Left colon (tissue), 2 donors: Measurements from ENCODE around the gene COLEC12. TPM values are rescaled to one million over a fixed set of nuclear protein-coding genes. Genes with fewer than 3 reads are reported as not detected.
"Not testable (repeated sequence)": the region's sequence is repeated elsewhere in the genome, so short reads cannot be mapped to it uniquely, and the experiment has no call there.

Source experiments
- ATAC-seq: fragments of 200-7000 bp; cut with Tn5 transposase; one replicate; pipeline ENCODE4 v1.9.1; 2020; ENCODE audit warnings: mild to moderate bottlenecking, moderate library complexity
- DNase-seq, 2 donors: peaks; one replicate each; pipeline ENCODE4 v3.0.0-alpha.2; 2020
- intact Hi-C, 2 donors: fragments of 100-400 bp; cut with DNase I in 1 of 2; cut with micrococcal nuclease in 1 of 2; formaldehyde crosslinking; loops; one replicate each; pipeline versions ENCODE4 v1.11.2 to v1.14.0; 2022; cut with DNase I, micrococcal nuclease
- total RNA-seq, 2 donors: library from RNA; stranded (reverse); fragmentation: NEBNext Ultra II Directional; extraction: Animal tissue kit (Norgen Biotek cat#: 25700); gene quantifications; one replicate each; pipeline ENCODE4 v1.2.1, GENCODE V29; 2021
- donor health status: DM: no; HTN: no; CAD: no.
- donor health status: DM: yes; HTN: yes; CAD: no.

Gene COLEC12
- total RNA-seq, 2 donors from 2014 or later: 2.7 to 6.4 TPM

DNA sequence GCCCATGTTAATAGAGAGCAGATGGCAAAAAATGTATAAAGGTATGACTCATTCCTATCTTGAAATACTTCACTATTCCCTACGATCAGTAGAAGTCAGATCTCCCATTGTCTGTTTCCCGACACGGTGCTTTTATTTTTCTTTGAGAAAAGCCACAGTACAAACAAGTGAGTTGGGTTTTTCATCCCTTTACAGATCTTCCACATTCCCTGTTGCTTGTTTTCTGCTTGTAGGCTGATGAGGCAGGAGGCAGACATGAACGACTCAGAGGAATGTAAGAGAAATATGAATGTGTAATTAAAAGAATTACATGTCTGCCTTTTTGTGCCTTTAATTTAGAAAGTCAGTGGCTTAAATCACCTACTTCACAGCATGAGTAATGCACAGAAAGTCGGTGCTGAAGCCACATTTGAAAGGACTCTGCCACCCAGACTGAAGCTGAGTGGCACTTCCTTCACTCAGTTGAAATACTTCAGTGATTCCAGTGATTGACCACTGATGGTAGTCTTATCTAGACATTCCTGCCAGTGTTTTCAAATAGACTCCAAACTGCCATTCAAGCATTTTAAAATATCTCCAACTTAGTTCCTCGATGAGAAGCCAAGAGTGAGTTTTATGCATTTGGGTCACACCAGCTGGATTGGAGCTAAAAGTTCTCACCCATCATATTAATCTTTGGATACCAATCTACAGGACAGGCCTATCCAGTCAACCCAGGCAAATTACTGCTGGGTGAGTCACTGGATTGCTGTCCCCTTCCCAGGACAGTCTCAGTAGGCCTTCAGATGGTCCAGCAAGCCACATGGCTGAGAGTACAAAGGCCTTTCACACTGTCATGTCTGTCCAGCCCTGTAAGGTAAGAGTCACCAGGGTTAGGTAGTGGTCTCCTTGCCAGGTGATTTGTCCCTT, 79.0 kb downstream of the COLEC12 start:
- no peak for ATAC-seq
- intact Hi-C loops: no loop called here
- DNase-seq: no peak

DNA sequence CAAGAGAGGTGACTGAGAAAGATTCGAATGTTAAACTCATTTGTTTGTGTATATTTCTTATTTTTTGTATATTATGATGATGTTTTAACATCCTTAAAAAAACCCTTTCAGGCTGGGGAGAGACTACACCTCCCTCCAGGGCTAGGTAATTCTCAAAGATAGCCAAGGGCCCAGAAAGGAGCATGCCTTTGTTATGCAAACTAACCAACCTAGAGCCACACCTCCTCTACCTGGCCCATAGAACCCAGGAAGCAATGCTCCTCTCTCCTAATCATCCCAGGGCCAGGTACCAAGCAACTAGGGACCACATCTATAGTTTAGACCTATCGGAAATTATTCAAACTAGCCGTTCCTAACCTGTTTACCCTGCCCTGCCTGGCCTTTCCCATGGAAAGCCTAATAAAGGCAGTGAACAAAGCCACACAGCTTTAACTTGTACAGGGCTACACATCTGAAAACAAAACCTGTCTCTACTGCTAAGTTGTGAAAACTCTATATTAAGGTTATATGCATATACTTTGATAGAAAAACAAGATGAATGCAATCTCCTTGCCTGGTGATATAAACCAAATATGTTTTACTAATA, 79.7 kb downstream of the COLEC12 start:
- ATAC-seq: no peak
- intact Hi-C loops: no loop called here
- no peak for DNase-seq

DNA sequence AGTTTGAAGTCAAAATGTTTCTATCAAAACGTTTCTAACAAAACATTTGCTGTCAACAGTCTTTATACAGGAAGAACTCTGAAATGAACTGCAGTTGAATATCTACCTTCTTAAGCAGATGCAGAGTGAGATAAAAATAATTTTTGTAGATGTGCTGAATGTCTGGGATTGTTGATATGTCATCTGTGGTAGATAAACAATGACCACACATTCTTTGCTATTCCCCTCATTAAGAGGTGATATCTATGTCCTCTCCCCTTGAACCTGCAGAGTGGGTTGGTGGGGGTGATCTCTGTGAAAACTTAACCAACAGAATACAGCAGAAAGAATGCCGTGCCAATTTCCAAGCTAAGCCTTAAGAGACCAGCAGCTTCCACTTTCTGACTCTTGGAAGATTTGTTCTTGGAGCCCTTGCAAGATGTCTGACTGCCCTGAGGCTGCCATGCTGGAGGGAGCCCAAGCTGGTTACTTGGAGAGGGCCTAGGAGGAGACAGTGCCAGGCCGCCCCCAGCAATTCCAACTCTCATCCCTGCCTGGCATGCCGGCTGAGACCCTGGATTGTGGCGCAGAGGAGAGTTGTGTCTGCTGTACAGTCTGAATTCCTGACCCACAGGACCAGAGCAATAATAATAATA, 80.8 kb downstream of the COLEC12 start:
- intact Hi-C loops: no loop called here
- DNase-seq: no peak

GRCh38 chr18:417495-417894, 83.0 kb downstream of the COLEC12 start:
- no peak for ATAC-seq
- intact Hi-C loops: no loop called here
- no peak for DNase-seq

More for the DNA sequence above, 80.8 kb downstream of the COLEC12 start:
- no peak for ATAC-seq

GRCh38 chr18:416930-417329, 83.6 kb downstream of the COLEC12 start:
- intact Hi-C loops: no loop called here
- DNase-seq: no peak

DNA sequence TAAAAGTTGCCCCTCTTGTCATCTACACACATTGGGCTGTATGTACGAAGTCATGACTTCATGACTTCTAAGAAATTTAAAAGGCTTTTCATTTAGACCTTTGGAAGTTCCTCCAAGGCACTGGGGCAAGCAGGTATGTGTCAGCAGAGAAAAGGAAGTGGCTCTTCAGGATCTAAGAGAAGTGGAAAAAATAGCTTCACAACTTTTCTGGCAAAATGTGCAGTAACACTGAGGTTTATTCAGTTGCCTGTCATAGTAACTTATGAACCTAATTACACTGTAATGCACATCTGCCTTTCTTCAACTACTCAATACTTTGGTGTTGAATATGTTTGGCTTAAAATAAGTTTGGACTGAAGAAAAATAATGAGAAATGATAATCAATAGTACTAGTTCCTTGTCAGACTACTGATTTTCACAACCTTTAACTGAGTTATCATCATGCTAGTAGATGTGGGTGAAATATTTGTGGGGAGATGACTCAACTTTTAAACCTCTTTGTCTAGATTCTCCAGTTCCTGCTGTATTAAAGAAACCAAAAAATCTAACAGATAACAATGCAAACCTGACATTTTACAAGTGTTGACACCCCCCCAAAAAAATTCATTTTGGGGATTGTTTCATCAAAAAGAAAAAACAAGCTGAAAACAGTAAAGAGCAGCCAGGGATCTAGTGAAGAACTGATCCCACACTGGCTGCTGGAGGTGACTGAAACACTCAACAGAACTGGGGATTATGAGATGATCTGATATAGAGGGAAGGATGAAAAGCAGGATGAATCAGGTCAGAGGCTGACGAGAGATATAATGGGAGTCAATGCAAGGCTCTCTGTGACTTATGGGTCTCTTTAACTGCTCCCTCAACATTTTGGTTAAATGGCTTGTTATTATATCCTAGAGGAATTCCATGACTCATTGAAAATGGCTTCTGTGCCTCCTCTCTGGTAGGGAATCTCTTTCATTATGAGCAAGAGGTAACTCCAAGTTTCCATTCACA, 84.6 kb downstream of the COLEC12 start:
- intact Hi-C loops: no loop called here
- DNase-seq (no peak), ATAC-seq (no peak)

More at GRCh38 chr18:416930-417329, 83.6 kb downstream of the COLEC12 start:
- no peak for ATAC-seq

- ATAC-seq (no peak), DNase-seq (no peak)
- intact Hi-C loops: no loop called here
These were observed 85.5 kb downstream of the COLEC12 start for GRCh38 chr18:415047-415446.

DNA sequence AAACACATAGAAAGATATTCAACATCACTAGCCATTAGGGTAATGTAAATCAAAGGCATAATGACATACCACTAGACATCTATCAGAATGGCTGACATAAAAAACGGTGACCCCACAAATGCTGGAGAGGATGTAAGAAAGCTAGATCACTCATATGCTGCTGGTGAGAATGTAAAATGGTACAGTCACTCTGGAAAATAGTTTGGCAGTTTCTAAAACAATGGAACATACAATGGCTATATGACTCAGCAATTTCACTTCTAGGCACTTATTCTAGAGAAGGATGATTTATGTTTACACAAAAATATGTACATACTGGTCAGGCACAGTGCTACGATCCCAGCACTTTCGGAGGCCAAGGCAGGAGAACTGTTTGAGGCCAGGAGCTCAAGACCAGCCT, 87.3 kb downstream of the COLEC12 start:
- ATAC-seq: no peak
- intact Hi-C loops: no loop called here
- DNase-seq: no peak

DNA sequence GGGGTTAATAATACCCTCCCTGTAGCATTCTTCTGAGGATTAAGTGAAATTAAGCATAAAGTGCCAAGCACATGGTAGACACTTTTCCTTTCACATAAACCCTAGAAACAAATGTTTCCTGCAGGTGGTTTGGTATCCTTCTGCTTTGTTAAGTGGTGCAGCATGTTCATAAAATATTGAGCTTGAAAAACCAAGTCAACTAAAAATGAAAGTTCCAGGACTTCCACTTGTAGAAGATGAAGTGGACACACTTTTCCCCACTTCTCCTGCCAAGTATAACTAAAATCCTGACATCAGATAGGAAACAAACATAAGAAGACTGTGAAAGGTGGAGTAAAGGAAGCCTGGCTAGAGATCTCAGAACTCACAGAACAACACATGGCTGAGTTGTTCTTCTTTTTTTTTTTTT, 90.5 kb downstream of the COLEC12 start:
- intact Hi-C loops: no loop called here
- DNase-seq (no peak), ATAC-seq (no peak)

GRCh38 chr18:408367-408766, 92.1 kb downstream of the COLEC12 start:
- intact Hi-C loops: no loop called here
- no peak for DNase-seq
- ATAC-seq: no peak

- DNase-seq (no peak), ATAC-seq (no peak)
- intact Hi-C loops: no loop called here
These were observed 92.8 kb downstream of the COLEC12 start for GRCh38 chr18:407626-408224.

DNA sequence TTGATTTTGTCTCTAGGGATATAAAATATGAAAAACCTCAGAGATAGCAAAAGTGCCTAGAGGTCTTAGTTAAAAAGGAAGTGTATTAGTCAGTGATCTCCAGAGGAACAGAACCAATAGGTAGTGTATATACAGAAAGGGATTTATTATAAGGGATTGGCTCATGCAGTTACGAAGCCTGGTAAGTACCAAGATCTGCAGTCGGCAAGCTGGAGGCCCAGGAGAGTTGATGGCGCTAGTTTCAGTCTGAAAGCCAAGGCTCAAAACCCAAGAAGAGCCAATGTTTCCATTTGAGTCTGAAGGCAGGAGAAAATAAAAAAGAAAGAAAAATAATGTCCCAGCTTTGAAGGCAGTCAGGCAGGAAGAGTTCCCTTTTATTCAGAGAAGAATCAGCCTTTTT, 93.3 kb downstream of the COLEC12 start:
- DNase-seq: no peak
- intact Hi-C loops: no loop called here
- ATAC-seq: no peak

DNA sequence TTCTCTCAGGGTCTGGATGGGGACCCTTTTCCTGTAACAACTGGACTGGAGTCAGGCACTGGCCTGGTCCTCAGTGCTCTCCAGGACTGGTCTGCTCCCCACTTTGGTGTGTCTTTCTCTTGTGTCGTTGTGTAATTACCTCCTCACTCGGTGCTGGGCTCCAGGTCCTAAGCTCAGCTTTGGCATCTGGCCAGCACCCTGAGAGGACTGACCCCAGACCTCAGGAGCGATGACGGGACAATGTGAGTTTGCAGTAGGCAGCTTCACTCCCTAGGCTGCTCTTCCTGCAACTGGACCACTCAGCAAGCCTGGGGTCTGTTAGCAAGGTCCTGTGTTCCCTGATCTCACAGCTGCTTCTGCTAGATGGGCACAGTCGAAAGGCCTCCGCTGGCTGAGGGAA, 93.8 kb downstream of the COLEC12 start:
- no peak for DNase-seq
- no peak for ATAC-seq
- intact Hi-C loops: no loop called here

- intact Hi-C loops, DNase-seq, ATAC-seq: not testable (repeated sequence)
These were observed 95.5 kb downstream of the COLEC12 start for GRCh38 chr18:405006-405405.

DNA sequence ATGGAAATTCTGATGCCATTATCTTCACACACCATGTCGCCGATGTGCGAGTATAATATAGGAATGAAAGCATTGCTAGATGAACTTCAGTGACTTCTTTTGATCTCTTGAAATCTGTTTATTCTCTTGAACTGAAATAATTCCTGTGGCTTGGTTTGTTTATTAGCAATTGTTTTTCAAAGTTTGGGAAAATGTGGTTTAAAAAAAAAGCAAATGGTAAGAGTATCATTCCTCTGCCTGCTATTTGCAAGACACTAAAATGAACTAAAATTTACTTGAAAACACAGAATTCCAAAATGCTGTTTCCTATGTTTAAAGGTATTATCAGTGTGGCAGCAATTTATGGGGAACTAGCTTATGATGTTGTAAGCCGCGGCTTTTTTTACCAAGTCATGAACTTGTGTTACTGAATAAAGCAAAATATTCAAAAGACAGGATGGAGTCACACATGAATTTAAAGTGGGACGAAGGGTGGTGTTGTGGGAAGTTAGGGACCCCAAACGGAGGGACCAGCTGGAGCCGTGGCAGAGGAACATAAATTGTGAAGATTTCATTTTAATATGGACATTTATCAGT, 96.4 kb downstream of the COLEC12 start:
- DNase-seq (no peak), ATAC-seq (no peak)
- intact Hi-C loops: no loop called here

GRCh38 chr18:402129-402528, 98.4 kb downstream of the COLEC12 start:
- intact Hi-C loops: no loop called here
- no peak for DNase-seq
- no peak for ATAC-seq

- no peak for DNase-seq
- intact Hi-C loops: no loop called here
- ATAC-seq: no peak
These were observed 100.0 kb downstream of the COLEC12 start for GRCh38 chr18:400456-400855.

DNA sequence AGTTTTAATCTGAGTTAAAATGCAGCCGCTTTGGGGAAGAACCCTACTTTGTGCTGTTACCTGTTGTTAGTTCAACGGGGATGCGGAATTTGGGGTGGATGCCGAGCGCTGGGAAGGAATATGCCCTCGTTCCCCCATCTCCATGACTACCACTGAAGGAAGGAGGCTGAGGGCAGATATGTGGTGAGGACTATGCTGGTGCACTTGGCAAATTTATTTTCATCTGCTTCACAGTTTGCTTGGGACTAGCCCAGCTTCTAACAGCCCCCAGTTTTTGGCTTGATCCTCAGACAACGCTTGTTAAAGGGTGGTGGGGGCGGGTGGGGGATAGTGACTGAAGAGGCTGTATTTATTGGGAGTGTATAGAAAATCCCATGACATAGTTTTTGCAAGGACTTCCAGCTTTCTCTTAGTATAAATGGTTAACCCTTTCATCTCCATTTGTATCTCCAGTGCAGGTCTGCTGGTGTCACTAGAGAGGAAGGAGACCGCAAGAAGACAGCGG, 100.8 kb downstream of the COLEC12 start:
- intact Hi-C loops: no loop called here
- ATAC-seq (no peak), DNase-seq (no peak)
